Stomach (tissue), 4 donors: ENCODE measurements around the gene SCMH1.

ENCODE experiments used
- CTCF ChIP-seq, 7 experiments: fragments of 450-650 bp in 4 of 7; fragments of 200-600 bp in 3 of 7; sonication (generic) in 3 of 7; IDR thresholded peaks; one replicate each; pipeline ENCODE4 v1.5.1; 2016 to 2019; ENCODE audit warnings: antibody characterized with exemption in 7 of 7, control low read depth in 2 of 7, mild to moderate bottlenecking in 1 of 7
- POLR2A ChIP-seq, 4 donors: fragments of 450-650 bp; IDR thresholded peaks; one replicate each; pipeline ENCODE4 v1.6.1; 2016; ENCODE audit warnings: antibody characterized with exemption in 4 of 4, control low read depth in 2 of 4, mild to moderate bottlenecking in 1 of 4, moderate library complexity in 1 of 4
- POLR2AphosphoS5 ChIP-seq, 3 donors: sonication (generic); formaldehyde crosslinking; IDR thresholded peaks; one replicate each; pipeline ENCODE4 v1.6.1; 2016; ENCODE audit warnings: antibody characterized with exemption in 3 of 3

- no peak for TF ChIP-seq CTCF (IDR thresholded peaks at IDR 0.05)
- no peak for TF ChIP-seq POLR2A (IDR thresholded peaks at IDR 0.05)
- TF ChIP-seq POLR2AphosphoS5 (IDR thresholded peaks at IDR 0.05): no peak
Observed at GRCh38 chr1:41033272-41033671, 208.8 kb downstream of the SCMH1 start.
